NCI-H345 (cell line): Measurements from ENCODE around the gene RNF148.

Experiments used
- DNase-seq: peaks from one replicate; lab custom pipeline; 2025; lab: John Stamatoyannopoulos, UW

The RNF148 gene, protein sequence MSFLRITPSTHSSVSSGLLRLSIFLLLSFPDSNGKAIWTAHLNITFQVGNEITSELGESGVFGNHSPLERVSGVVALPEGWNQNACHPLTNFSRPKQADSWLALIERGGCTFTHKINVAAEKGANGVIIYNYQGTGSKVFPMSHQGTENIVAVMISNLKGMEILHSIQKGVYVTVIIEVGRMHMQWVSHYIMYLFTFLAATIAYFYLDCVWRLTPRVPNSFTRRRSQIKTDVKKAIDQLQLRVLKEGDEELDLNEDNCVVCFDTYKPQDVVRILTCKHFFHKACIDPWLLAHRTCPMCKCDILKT

DNA sequence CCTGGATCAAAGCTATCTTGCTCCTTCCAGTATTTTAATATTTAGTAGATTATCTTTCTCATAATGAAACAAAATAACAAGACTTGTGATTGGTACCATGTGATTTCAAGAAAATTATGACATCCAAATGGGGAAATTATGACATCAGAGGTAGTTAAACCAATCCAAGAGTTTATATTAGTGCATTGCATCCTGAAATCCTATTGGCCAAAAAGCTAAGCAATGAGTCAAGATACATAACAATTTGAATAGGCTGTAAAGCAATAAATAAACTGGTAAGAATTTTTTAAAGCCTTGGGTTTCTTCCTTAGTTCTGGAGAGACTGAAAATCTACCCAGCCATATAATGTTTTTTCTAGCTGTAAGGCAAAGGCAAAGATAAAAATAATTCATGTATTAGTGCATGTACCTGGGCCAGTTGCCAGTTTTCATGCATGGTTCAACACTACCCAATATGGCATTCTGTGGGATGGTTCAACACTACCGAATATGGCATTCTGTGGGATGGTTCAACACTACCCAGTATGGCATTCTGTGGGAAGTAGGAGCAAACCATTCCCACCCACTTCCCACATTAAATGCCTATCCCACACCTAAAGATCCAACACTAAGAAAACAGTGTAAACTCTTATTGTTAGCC lies at the start of gene RNF148:
TSS of gene RNF148 (minus strand) at position 51 of the 639 bp plus-strand sequence. CDS start 172 bp downstream, outside the sequence.
- DNase-seq = no peak

- no peak for DNase-seq
These were observed 47.7 kb upstream of the RNF148 start for GRCh38 chr7:122750389-122750788.

GRCh38 chr7:122748195-122748594 lies 45.5 kb upstream of the RNF148 start:
- DNase-seq = no peak

DNA sequence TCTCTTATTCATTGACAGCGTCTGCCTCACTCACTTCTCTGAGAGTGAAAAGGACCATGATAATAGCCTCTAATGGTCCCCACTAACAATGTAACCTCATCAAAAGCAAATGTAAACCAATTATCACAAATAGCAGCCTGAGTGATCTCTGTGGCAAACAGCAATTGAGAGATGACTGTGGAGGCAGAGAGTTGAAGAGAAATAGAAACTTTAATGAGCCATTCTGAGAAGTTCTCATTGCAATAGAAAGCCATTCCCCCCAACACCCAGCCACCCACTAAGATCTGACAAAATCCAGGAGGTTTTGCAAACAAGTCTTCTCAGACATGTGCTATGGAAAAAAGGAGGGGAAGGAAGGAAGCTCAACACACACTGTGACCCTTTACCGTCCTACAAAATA lies 44.2 kb upstream of the RNF148 start:
- no peak for DNase-seq

- DNase-seq = peak; percentile 26
These were observed 40.5 kb upstream of the RNF148 start for GRCh38 chr7:122743211-122743610.

- no peak for DNase-seq
These were observed 36.2 kb upstream of the RNF148 start for GRCh38 chr7:122738947-122739346.

DNA sequence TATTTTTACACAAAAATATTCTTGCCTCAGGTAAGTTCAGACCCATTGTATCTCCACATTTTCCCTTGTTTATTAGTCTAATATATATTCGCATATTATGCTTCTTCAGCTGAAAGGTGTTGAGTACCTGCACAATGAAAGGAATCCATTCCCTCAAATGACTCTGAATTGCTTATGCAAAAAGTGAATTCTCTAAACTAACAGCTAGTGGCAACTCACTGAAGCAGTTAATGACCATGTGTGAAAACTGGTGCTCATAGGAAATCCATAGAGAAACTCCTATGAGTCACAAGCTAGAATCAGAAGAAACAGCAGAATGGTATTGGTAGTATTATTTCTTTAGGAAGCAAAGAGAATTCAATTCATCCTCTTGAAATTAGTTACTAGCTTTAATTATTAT lies 33.5 kb upstream of the RNF148 start:
- no peak for DNase-seq

DNA sequence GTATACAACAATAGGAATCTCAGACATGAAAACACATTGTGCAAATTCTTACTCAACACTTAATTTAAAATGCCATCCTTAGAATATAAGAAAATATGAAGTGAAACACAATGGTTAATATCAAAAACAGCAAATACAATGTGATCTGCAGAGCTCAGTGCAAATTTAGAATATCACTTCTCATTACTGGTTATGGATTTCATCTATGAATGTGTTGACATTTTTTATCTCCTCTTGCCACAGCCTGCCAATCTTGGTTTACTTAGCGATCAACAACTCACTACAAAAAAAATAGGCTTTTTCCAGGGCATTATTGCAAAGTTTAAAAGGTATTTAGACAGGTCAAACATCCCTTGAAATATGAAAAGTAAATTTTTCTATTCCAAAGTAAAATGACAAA lies 25.0 kb upstream of the RNF148 start:
- no peak for DNase-seq

DNA sequence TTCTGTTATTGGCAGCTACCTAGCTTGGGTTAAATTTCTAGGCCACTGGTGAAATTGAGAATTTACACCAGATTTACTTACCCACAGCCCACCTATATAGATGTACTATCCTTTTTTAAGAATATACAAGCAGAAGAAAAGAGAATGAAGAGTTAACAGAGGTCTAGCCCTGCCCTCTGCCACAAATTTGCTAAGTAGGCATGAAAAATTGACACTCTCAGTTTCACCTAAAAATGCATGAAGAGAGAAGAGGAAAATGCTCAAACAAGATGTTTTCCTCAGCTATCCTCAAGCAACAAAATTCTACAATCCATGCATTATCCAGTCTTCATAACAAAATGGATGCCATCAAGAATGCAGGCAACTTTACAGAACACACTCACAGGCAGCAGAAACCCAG lies 24.6 kb upstream of the RNF148 start:
- DNase-seq = no peak

DNA sequence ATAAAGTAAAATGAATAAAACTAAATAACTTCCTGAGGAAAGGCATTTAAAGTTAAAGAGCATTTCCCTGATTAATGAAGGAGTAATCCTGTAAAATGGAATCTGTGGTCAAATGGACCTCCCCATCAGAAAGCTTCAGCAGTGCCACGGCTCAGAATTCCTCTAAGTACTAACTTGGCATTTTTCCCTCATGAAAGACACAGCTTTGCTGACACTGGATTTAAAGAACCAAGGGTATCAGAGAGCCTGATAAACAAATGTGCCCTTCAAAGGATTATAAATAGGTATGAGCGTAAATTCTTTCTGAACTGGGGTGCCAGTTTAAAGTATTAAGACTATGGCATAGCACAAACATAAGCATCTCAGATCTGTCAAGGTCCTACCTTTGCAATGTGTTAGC lies 24.2 kb upstream of the RNF148 start:
- DNase-seq = no peak

- no peak for DNase-seq
These were observed 21.6 kb upstream of the RNF148 start for GRCh38 chr7:122724366-122724765.

- no peak for DNase-seq
These were observed 16.4 kb upstream of the RNF148 start for GRCh38 chr7:122719010-122719578.

GRCh38 chr7:122717356-122718089 lies 14.8 kb upstream of the RNF148 start:
- DNase-seq = no peak

DNA sequence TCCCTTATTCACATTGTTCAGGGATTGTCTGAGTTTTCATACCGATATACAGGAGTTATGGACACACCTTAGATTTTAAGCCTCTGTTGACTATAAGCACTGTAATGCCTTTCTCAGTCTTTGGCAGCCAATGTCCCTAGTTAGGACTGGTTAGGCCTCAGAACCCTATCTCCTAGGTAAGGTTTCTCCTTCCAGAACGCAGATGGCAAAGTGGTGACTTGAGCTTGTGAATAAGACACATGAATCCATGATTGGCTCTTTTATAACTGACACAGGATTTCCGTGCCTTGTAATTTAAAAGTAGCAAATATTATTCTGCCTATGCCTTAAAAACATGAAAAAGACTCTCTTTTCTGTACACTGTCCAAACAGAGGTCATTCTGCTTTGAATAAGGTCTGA lies 12.5 kb upstream of the RNF148 start:
- no peak for DNase-seq

DNA sequence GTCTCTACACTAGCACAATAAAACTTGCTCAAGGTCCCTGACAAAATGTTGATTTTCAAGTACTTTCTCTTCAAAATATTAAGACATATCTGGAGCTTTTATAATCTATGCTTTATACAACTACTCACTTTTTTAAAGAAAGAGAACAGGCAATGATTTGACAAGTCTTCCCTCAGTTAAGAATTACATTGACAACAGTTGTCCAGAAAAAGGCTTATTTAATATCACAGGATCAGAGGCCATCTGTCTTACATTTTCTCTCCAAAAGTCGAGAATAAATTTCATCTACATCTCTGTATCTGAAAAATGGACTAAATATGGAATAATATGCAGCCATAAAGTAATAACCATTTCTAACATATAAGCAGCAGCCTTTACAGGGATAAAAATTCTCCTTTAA lies 8.2 kb upstream of the RNF148 start:
- no peak for DNase-seq

- DNase-seq = no peak
These were observed 7.4 kb upstream of the RNF148 start for GRCh38 chr7:122709930-122710646.

DNA sequence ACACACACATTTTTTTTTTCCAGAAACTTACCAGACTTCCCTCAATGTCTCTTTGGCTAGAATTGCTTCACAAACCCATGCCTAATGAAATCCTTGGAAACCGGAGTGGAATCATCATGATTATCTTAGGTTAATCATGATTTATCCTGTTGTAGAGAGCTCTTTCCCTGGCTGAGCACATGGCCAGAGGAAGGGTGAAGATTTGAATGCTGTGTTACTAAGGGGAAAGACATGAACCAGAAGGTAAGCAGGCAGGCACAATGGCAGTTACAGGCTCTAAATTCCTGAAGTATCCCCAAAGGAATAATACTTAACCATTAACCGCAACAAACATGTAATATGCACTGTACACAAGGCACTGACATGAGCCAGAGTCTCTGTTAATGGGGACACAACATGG lies 4.1 kb upstream of the RNF148 start:
- DNase-seq = no peak

DNA sequence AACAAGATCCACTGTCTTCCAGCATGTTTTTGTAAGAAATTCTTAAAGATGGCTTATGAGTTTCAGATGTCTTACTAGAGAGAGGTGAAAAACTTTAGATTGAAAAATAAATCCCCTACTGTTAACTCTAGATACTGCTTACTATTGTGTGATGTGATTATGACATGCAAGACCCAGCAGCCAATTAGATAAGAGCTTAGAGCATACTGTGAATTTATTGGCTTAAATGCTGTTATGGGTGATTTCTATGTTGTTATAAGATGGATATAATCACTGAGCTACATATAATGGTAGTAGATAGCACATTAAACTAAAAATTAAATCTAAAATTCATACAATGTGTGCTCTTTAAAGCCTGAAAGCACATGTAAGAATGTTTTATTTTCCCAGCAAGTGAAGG lies 3.7 kb downstream of the RNF148 start, which contains the start of gene RNF133:
TSS of gene RNF133 (minus strand) at position 101 of the 400 bp plus-strand sequence. CDS start 199 bp downstream, outside the sequence.
- no peak for DNase-seq

DNA sequence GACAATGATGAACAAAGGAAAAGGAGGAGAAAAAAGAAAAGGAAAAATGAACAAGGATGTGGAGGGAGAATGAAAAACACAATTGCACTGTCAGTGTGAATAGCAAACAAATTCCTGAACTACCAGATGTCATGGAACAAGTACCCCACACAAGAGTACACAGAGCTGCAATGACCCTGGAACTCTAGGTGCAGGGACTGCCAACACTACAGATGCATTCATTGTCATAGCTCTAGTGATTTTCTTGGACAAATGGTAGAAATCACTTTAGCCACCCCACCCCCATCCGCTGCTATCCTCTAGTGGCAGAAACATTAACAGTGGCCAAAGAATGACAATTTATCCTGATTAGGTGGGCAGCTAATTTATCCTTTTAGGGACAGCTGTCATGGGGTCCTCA lies 6.9 kb downstream of the RNF148 start:
- no peak for DNase-seq

DNA sequence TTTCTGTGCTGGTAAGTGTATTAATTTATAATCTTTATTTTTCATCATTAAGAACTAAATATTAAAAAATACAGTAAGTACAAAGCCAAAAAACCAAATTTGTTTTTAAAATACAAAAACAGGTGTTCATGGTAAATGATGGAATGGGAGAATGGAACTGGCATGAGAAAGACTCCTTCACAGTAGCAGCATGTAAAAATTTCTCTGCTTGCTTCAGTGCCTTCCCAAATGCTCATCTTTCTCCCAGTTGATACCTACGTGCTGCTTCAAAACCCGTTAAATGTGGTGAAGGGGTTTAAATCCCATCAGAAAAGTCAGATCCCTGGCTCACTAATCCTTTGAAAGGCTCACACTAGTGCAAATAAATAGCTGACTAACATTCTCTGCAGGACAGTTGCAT lies 8.0 kb downstream of the RNF148 start:
- no peak for DNase-seq

- no peak for DNase-seq
These were observed 9.9 kb downstream of the RNF148 start for GRCh38 chr7:122692769-122693309.
